HepG2 (cell line): ENCODE measurements around the gene ZNF419. TPM values are rescaled to one million over a fixed set of nuclear protein-coding genes. Genes with fewer than 3 reads are reported as not detected.

Experiments used
- ARNT ChIP-seq: fragments of 450-650 bp; IDR thresholded peaks from 2 replicates; pipeline ENCODE4 v1.6.1; 2017
- CREB1 ChIP-seq, 2 experiments: fragments of 450-650 bp in 1 of 2; IDR thresholded peaks; 2 replicates each; pipeline ENCODE4 v1.6.1; 2016 to 2017; ENCODE audit warnings: control low read depth in 1 of 2, mild to moderate bottlenecking in 1 of 2, missing compliant biosample characterization in 1 of 2, missing genetic modification characterization in 1 of 2
- EED ChIP-seq: sonication (generic); formaldehyde crosslinking; IDR thresholded peaks from 2 replicates; pipeline ENCODE4 v1.5.0; 2020; ENCODE audit warnings: mild to moderate bottlenecking, missing genetic modification reagents
- FOXK1 ChIP-seq: sonication (generic); formaldehyde crosslinking; IDR thresholded peaks from 2 replicates; pipeline ENCODE4 v1.4.0; 2020; ENCODE audit warnings: low read depth, missing genetic modification reagents, borderline replicate concordance
- HNRNPUL1 ChIP-seq: fragments of 200-400 bp; formaldehyde crosslinking; IDR thresholded peaks from 2 replicates; pipeline ENCODE4 v1.6.1; 2017; ENCODE audit warnings: low read depth, mild to moderate bottlenecking, low read length, moderate library complexity
- HOXA5 ChIP-seq: sonication (generic); formaldehyde crosslinking; IDR thresholded peaks from 2 replicates; pipeline ENCODE4 v1.4.0; 2020; ENCODE audit warnings: missing genetic modification reagents
- KLF16 ChIP-seq, 2 experiments: sonication (generic) in 1 of 2; formaldehyde crosslinking in 1 of 2; IDR thresholded peaks; 2 replicates each; pipeline versions ENCODE4 v1.6.1 to v1.8.0; 2016 to 2023; ENCODE audit warnings: missing genetic modification reagents in 2 of 2, missing compliant biosample characterization in 1 of 2
- LCORL ChIP-seq, 2 experiments: fragments of 450-650 bp in 1 of 2; sonication (generic) in 1 of 2; formaldehyde crosslinking in 1 of 2; IDR thresholded peaks; 2 replicates each; pipeline versions ENCODE4 v1.5.0 to v1.6.1; 2017 to 2020; ENCODE audit warnings: antibody characterized with exemption in 1 of 2, missing genetic modification reagents in 1 of 2
- MAF1 ChIP-seq: sonication (generic); formaldehyde crosslinking; IDR thresholded peaks from 2 replicates; pipeline ENCODE4 v1.5.0; 2020; ENCODE audit warnings: missing genetic modification reagents, borderline replicate concordance
- NFIB ChIP-seq: sonication (generic); formaldehyde crosslinking; IDR thresholded peaks from 2 replicates; pipeline ENCODE4 v1.9.0; 2021; ENCODE audit warnings: missing genetic modification reagents, mild to moderate bottlenecking, borderline replicate concordance
- NFYC ChIP-seq: IDR thresholded peaks from 2 replicates; pipeline ENCODE4 v1.6.1; 2016; ENCODE audit warnings: missing genetic modification reagents, missing compliant biosample characterization
- NONO ChIP-seq, 2 experiments: fragments of 450-650 bp in 1 of 2; sonication (generic) in 1 of 2; formaldehyde crosslinking in 1 of 2; IDR thresholded peaks in 1 of 2; conservative IDR thresholded peaks in 1 of 2; 2 replicates each; pipeline versions ENCODE4 v1.6.1 to v1.8.0; 2017 to 2022; ENCODE audit warnings: mild to moderate bottlenecking in 1 of 2, missing genetic modification reagents in 1 of 2, moderate library complexity in 1 of 2
- NR2C2 ChIP-seq: sonication (generic); formaldehyde crosslinking; IDR thresholded peaks from 2 replicates; pipeline ENCODE4 v1.4.0; 2020; ENCODE audit warnings: missing genetic modification reagents, mild to moderate bottlenecking, moderate library complexity, borderline replicate concordance
- POGZ ChIP-seq: sonication (generic); formaldehyde crosslinking; IDR thresholded peaks from 2 replicates; pipeline ENCODE4 v1.4.0; 2020; ENCODE audit warnings: mild to moderate bottlenecking, missing genetic modification reagents
- RELA ChIP-seq: sonication (generic); formaldehyde crosslinking; IDR thresholded peaks from 2 replicates; pipeline ENCODE4 v1.4.0; 2020; ENCODE audit warnings: missing genetic modification reagents
- SP2 ChIP-seq: sonication (generic); formaldehyde crosslinking; IDR thresholded peaks from 2 replicates; pipeline ENCODE4 v1.5.1; 2020; ENCODE audit warnings: mild to moderate bottlenecking, missing genetic modification reagents
- SUZ12 ChIP-seq: fragments of 150-350 bp; IDR thresholded peaks from 2 replicates; pipeline ENCODE4 v1.6.1; 2014; ENCODE audit warnings: low read depth, low read length
- ZNF335 ChIP-seq: sonication (generic); formaldehyde crosslinking; IDR thresholded peaks from 2 replicates; pipeline ENCODE4 v1.4.0; 2020; ENCODE audit warnings: missing genetic modification reagents
- ZNF33A ChIP-seq: sonication (generic); formaldehyde crosslinking; IDR thresholded peaks from 2 replicates; pipeline ENCODE4 v1.5.1; 2020; ENCODE audit warnings: missing genetic modification reagents, mild to moderate bottlenecking, moderate library complexity, borderline replicate concordance
- ZNF446 ChIP-seq: sonication (generic); formaldehyde crosslinking; IDR thresholded peaks from 2 replicates; pipeline ENCODE4 v1.5.0; 2020; ENCODE audit warnings: mild to moderate bottlenecking, missing genetic modification reagents
- ZSCAN5A ChIP-seq: sonication (generic); formaldehyde crosslinking; IDR thresholded peaks from 2 replicates; pipeline ENCODE4 v1.8.0; 2022; ENCODE audit warnings: mild to moderate bottlenecking, missing genetic modification reagents, borderline replicate concordance
- polyA plus RNA-seq, 8 experiments: library from polyadenylated mRNA; depleted of rRNA in 3 of 8; stranded (reverse) in 7 of 8; unstranded in 1 of 8; fragments of >200 nt; fragmentation: Illumina TruSeq in 4 of 8; extraction: Trizol in 4 of 8; gene quantifications; 2 replicates each; pipeline versions ENCODE4 v1.2.1 to v1.2.3, GENCODE V29; 2011 to 2016; ENCODE audit warnings: low read depth in 4 of 8, missing spikeins in 1 of 8, mixed read lengths in 1 of 8; ENCODE audit not compliant: insufficient read depth in 1 of 8
- total RNA-seq, 5 experiments: library from RNA; depleted of rRNA; stranded (reverse); fragments of >200 nt; fragmentation: Illumina TruSeq; extraction: Trizol; gene quantifications; 2 replicates each; pipeline ENCODE4 v1.2.3, GENCODE V29; 2016; ENCODE audit warnings: low read depth in 1 of 5
- TF ChIP-seq, protein P1 (sequence below): sonication (generic); formaldehyde crosslinking; IDR thresholded peaks from 2 replicates; pipeline ENCODE4 v1.5.1; 2020; ENCODE audit warnings: mild to moderate bottlenecking, missing genetic modification reagents, moderate library complexity
- TF ChIP-seq, protein P2 (sequence below): IDR thresholded peaks from 2 replicates; pipeline ENCODE4 v1.6.1; 2012; ENCODE audit warnings: inconsistent platforms

Gene ZNF419
- total and polyA plus RNA-seq, 2 of the 13 experiments (the other 11 are each of a cell fraction or from before 2014, with no cell fraction given) = 8.5 to 8.8 TPM

- TF ChIP-seq, protein P1, sequence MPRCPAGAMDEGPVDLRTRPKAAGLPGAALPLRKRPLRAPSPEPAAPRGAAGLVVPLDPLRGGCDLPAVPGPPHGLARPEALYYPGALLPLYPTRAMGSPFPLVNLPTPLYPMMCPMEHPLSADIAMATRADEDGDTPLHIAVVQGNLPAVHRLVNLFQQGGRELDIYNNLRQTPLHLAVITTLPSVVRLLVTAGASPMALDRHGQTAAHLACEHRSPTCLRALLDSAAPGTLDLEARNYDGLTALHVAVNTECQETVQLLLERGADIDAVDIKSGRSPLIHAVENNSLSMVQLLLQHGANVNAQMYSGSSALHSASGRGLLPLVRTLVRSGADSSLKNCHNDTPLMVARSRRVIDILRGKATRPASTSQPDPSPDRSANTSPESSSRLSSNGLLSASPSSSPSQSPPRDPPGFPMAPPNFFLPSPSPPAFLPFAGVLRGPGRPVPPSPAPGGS (CRISPR knock-in tag) = peak; percentile 71
- no peak for TF ChIP-seq MAF1 (CRISPR knock-in tag)
- 0 out of 2 replicates have a peak, but pooled peaks have one; percentile 56 for TF ChIP-seq ZNF446 (CRISPR knock-in tag)
- TF ChIP-seq HOXA5 (CRISPR knock-in tag) = 0 out of 2 replicates have a peak, but pooled peaks have one; percentile 47
- TF ChIP-seq, protein P2, sequence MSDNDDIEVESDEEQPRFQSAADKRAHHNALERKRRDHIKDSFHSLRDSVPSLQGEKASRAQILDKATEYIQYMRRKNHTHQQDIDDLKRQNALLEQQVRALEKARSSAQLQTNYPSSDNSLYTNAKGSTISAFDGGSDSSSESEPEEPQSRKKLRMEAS = peak; percentile 89
- TF ChIP-seq SUZ12 = peak; percentile 63
- peak; percentile 82 for TF ChIP-seq SP2 (CRISPR knock-in tag)
- TF ChIP-seq NFYC (CRISPR knock-in tag) = peak; percentile 93
- TF ChIP-seq EED (CRISPR knock-in tag) = peak; percentile 78
- 0 out of 2 replicates have a peak, but pooled peaks have one; percentile 40 for TF ChIP-seq ZSCAN5A (CRISPR knock-in tag)
- peak; percentile 85; the same call in 1 of the 2 replicates for TF ChIP-seq FOXK1 (CRISPR knock-in tag)
- no peak for TF ChIP-seq ZNF33A (CRISPR knock-in tag)
- no peak for TF ChIP-seq NFIB (CRISPR knock-in tag)
- TF ChIP-seq HNRNPUL1 = no peak
- TF ChIP-seq POGZ (CRISPR knock-in tag) = peak; percentile 72
- TF ChIP-seq LCORL (IDR thresholded peaks at IDR 0.05) = no peak
- peak; percentile 89 for TF ChIP-seq LCORL (CRISPR knock-in tag; IDR thresholded peaks at IDR 0.05)
- no peak for TF ChIP-seq NONO (IDR thresholded peaks at IDR 0.05)
- peak; percentile 74; the same call in 1 of the 2 replicates for TF ChIP-seq NONO (CRISPR knock-in tag; conservative IDR thresholded peaks at IDR 0.05)
- peak in 1 of 2 experiments; percentile 69; a peak in 2 of 4 replicates for TF ChIP-seq KLF16 (CRISPR knock-in tag; IDR thresholded peaks at IDR 0.05)
- 0 out of 2 replicates have a peak, but pooled peaks have one; percentile 14 for TF ChIP-seq RELA (CRISPR knock-in tag)
- peak; percentile 94 for TF ChIP-seq ZNF335
- TF ChIP-seq CREB1 (IDR thresholded peaks at IDR 0.05) = peak; percentile 85
- peak; percentile 93 for TF ChIP-seq CREB1 (CRISPR knock-in tag; IDR thresholded peaks at IDR 0.05)
- peak; percentile 73; the same call in 1 of the 2 replicates for TF ChIP-seq NR2C2 (CRISPR knock-in tag)
- no peak for TF ChIP-seq ARNT
Observed at GRCh38 chr19:57527136-57527881, 39.8 kb downstream of the ZNF419 start, which contains the start of gene ZNF549 (continued).
